Measurements from ENCODE around the gene NET1.

Gene NET1

DNA sequence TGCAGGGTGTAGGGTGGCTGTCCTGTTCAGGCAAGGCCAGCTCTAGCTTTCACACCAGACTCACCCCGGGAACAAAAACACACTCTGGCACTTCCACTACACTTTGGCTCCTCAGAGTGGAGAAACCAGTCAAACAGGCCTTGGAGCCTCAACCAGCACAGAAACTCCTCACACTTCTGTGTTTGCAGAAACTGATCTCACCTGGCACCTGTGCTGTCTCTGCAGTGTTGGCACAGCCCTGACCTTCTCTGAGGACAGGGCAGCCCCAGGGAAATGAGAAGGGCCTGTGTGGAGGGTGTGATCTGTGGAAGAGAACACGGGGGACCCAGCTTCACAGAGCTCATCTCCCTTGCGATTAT, 91.1 kb downstream of the NET1 start:
- no peaks in the 10 kb centered on the region for H3K9me3 ChIP-seq (ENCODE audit: control insufficient read depth, insufficient read depth, low read depth, low read length)
- H3K27me3 ChIP-seq (ENCODE audit: control insufficient read depth, insufficient read depth, low read length) = peaks cover 7% of the 10 kb centered on the region; the same call in 1 of the 2 replicates
- H3K9ac ChIP-seq (ENCODE audit: low read length) = no peak overlapping the region
- peaks cover 2% of the 10 kb centered on the region; the same call in 1 of the 2 replicates for H3K4me1 ChIP-seq (ENCODE audit: control insufficient read depth, insufficient read depth, low read length)
- H3K4me3 ChIP-seq (ENCODE audit: low read depth, low read length) = no peak overlapping the region
- no peaks in the 10 kb centered on the region for H3K36me3 ChIP-seq (ENCODE audit: control insufficient read depth, insufficient read depth, low read length)
- H3K27ac ChIP-seq (ENCODE audit: low read depth, low read length) = no peak overlapping the region

- peaks cover 2% of the 10 kb centered on the region; the same call in 1 of the 2 replicates for H3K4me1 ChIP-seq (ENCODE audit: control insufficient read depth, insufficient read depth, low read length)
- H3K27ac ChIP-seq (ENCODE audit: low read depth, low read length) = no peak overlapping the region
- no peaks in the 10 kb centered on the region for H3K36me3 ChIP-seq (ENCODE audit: control insufficient read depth, insufficient read depth, low read length)
- H3K9ac ChIP-seq (ENCODE audit: low read length) = no peak overlapping the region
- H3K9me3 ChIP-seq (ENCODE audit: control insufficient read depth, insufficient read depth, low read depth, low read length) = no peaks in the 10 kb centered on the region
- no peak overlapping the region for H3K4me3 ChIP-seq (ENCODE audit: low read depth, low read length)
- H3K27me3 ChIP-seq (ENCODE audit: control insufficient read depth, insufficient read depth, low read length) = peaks cover 7% of the 10 kb centered on the region; the same call in 1 of the 2 replicates
Observed at GRCh38 chr10:5504146-5505072, 92.1 kb downstream of the NET1 start.

DNA sequence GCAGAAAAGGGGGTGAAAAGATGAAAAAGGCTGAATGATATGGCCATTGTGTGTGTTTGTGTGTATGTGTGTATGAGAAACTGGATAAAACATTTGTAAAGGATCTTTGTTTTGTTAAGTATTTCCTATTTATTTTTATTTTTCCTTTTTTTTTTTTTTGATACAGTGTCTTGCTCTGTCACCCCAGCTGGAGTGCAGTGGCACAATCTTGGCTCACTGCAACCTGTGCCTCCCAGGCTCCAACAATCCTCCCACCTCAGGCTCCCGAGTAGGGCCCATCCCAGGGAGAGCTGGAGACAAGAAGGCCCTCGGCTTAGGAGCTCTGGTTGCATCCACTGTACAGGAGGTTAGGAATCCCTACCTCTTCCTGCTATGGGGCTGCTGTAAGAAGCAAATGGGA, 93.9 kb downstream of the NET1 start:
- H3K27me3 ChIP-seq (ENCODE audit: control insufficient read depth, insufficient read depth, low read length) = no peaks in the 10 kb centered on the region

DNA sequence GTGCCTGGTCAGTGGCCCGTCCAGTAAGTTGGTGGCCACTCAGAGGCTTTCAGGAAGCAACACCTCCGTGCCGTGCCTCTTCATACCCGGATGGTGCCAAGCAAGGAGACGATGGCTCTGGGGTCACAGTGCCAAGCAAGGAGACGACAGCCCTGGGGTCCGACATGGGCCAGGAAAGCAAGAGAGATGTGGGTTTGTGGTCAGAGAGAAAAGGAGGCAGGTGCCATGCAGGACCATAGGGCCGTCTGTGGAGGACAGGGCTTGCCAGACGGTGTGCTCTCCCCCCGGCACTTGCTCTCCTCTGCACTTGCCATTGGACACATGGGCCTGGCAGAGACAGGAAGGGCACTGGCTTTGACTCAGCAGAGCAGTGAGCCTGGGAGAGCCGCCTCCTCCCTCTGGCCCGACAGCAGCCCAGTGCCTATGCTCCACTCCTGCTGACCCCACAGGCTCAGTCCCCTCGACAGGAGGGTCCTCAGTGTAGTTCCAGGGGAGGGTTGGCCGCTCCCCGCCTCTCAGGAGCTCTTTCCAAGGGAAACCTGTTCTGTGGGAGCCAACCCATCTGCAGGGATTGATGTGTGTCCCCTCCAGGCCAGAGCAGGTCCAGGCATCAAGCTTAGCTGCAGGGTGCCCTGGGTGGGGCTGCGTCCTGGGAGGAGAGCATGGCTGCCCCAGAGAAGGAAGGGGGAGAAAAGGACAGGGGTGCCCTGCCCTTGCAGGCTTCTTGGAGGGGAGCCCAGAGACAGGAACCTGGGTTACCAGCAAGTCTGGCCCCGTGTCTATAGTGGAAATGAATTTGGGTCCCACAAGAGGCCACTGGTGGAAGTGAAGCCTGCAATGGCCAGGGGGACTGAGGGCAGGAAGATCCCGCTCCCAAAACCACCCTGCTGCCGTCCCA, 94.6 kb downstream of the NET1 start:
- Histone ChIP-seq H3K9ac (ENCODE audit: low read length) (no peak overlapping the region), H3K27ac (ENCODE audit: low read depth, low read length) (no peak overlapping the region)

More for the DNA sequence above, 93.9 kb downstream of the NET1 start:
- Histone ChIP-seq H3K9me3 (ENCODE audit: control insufficient read depth, insufficient read depth, low read depth, low read length) (no peaks in the 10 kb centered on the region), H3K4me1 (ENCODE audit: control insufficient read depth, insufficient read depth, low read length) (no peaks in the 10 kb centered on the region; the same call in 1 of the 2 replicates), H3K9ac (ENCODE audit: low read length) (no peak overlapping the region), H3K27ac (ENCODE audit: low read depth, low read length) (no peak overlapping the region), H3K36me3 (ENCODE audit: control insufficient read depth, insufficient read depth, low read length) (no peaks in the 10 kb centered on the region), H3K4me3 (ENCODE audit: low read depth, low read length) (no peak overlapping the region)

GRCh38 chr10:5507649-5508131, 95.3 kb downstream of the NET1 start:
- Histone ChIP-seq H3K9ac (ENCODE audit: low read length) (no peak overlapping the region), H3K9me3 (ENCODE audit: control insufficient read depth, insufficient read depth, low read depth, low read length) (no peaks in the 10 kb centered on the region), H3K4me1 (ENCODE audit: control insufficient read depth, insufficient read depth, low read length) (no peaks in the 10 kb centered on the region), H3K4me3 (ENCODE audit: low read depth, low read length) (no peak overlapping the region), H3K27ac (ENCODE audit: low read depth, low read length) (no peak overlapping the region), H3K27me3 (ENCODE audit: control insufficient read depth, insufficient read depth, low read length) (no peaks in the 10 kb centered on the region), H3K36me3 (ENCODE audit: control insufficient read depth, insufficient read depth, low read length) (no peaks in the 10 kb centered on the region)

More for the DNA sequence above, 94.6 kb downstream of the NET1 start:
- no peaks in the 10 kb centered on the region; the same call in 1 of the 2 replicates for H3K4me1 ChIP-seq (ENCODE audit: control insufficient read depth, insufficient read depth, low read length)
- no peak overlapping the region for H3K4me3 ChIP-seq (ENCODE audit: low read depth, low read length)
- H3K36me3 ChIP-seq (ENCODE audit: control insufficient read depth, insufficient read depth, low read length) = no peaks in the 10 kb centered on the region
- no peaks in the 10 kb centered on the region for H3K9me3 ChIP-seq (ENCODE audit: control insufficient read depth, insufficient read depth, low read depth, low read length)
- no peaks in the 10 kb centered on the region for H3K27me3 ChIP-seq (ENCODE audit: control insufficient read depth, insufficient read depth, low read length)

DNA sequence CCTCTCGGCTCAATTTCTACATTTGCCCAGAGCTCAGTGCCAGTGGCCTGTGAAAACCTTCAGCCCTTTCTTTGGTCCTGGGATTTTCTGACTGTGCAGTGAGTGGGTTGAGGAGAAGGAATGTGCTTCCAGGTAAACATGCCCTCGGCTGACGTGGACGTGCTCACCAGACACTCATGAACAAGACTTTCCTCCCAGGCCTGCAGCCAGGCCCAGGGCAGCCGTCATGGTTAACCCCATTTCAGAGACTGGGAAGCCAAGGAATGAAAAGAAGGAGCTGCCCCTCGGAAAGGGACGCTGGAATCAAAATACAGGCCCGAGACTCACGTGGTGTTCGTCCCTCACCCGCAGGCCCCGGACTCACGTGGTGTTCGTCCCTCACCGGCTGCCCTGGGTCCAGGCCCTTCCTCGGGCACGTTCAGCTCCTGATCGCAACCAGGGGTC, 95.8 kb downstream of the NET1 start:
- Histone ChIP-seq H3K36me3 (ENCODE audit: control insufficient read depth, insufficient read depth, low read length) (no peaks in the 10 kb centered on the region), H3K4me3 (ENCODE audit: low read depth, low read length) (no peak overlapping the region), H3K27me3 (ENCODE audit: control insufficient read depth, insufficient read depth, low read length) (no peaks in the 10 kb centered on the region), H3K27ac (ENCODE audit: low read depth, low read length) (no peak overlapping the region), H3K9me3 (ENCODE audit: control insufficient read depth, insufficient read depth, low read depth, low read length) (no peaks in the 10 kb centered on the region), H3K4me1 (ENCODE audit: control insufficient read depth, insufficient read depth, low read length) (no peaks in the 10 kb centered on the region), H3K9ac (ENCODE audit: low read length) (no peak overlapping the region)

Measured in HUES6 (cell line).